Karpas-422 (cell line): ENCODE measurements around the gene IFRD2. TPM values are rescaled to one million over a fixed set of nuclear protein-coding genes. Genes with fewer than 3 reads are reported as not detected.
"Not testable (repeated sequence)": the region's sequence is repeated elsewhere in the genome, so short reads cannot be mapped to it uniquely, and the experiment has no call there.

Experiments used
- DNase-seq: peaks from one replicate; pipeline ENCODE4 v3.0.0-alpha.2; 2015
- H2AFZ ChIP-seq: fragments of 200-600 bp; sonication (generic); 2 replicates; pipeline ENCODE4 v1.6.1; 2014; ENCODE audit warnings: antibody characterized with exemption, low read length, mixed read lengths
- H3K27ac ChIP-seq: fragments of 200-600 bp; sonication (generic); 2 replicates; pipeline ENCODE4 v1.5.1; 2014; ENCODE audit warnings: mild to moderate bottlenecking, low read length, moderate library complexity
- H3K27me3 ChIP-seq: fragments of 200-600 bp; sonication (generic); 2 replicates; pipeline ENCODE4 v1.6.1; 2014; ENCODE audit warnings: low read length, mixed read lengths
- H3K36me3 ChIP-seq: fragments of 200-600 bp; sonication (generic); 2 replicates; pipeline ENCODE4 v1.6.1; 2014; ENCODE audit warnings: low read length, mixed read lengths; ENCODE audit not compliant: insufficient read depth
- H3K4me1 ChIP-seq: fragments of 200-600 bp; sonication (generic); 2 replicates; pipeline ENCODE4 v1.6.1; 2014; ENCODE audit warnings: mild to moderate bottlenecking, low read length, mixed read lengths
- H3K4me2 ChIP-seq: fragments of 200-600 bp; sonication (generic); 2 replicates; pipeline ENCODE4 v1.6.1; 2014; ENCODE audit warnings: low read length, low read depth, mild to moderate bottlenecking; ENCODE audit not compliant: poor library complexity, severe bottlenecking
- H3K4me3 ChIP-seq: fragments of 200-600 bp; sonication (generic); 2 replicates; pipeline ENCODE4 v1.5.1; 2014; ENCODE audit warnings: mild to moderate bottlenecking, antibody characterized with exemption, low read length, mixed read lengths
- H3K79me2 ChIP-seq: fragments of 200-600 bp; sonication (generic); 2 replicates; pipeline ENCODE4 v1.6.1; 2014; ENCODE audit warnings: mild to moderate bottlenecking, low read length, mixed read lengths
- H3K9ac ChIP-seq: fragments of 200-600 bp; sonication (generic); 2 replicates; pipeline ENCODE4 v1.6.0; 2014; ENCODE audit warnings: low read length
- H3K9me2 ChIP-seq: fragments of 200-600 bp; sonication (generic), shearing (Covaris generic); replicated peaks from 2 replicates; pipeline ENCODE4 v1.6.0; 2014; ENCODE audit warnings: mild to moderate bottlenecking, low read length, moderate library complexity; ENCODE audit not compliant: insufficient read depth
- H3K9me3 ChIP-seq: fragments of 300-700, 200-600 bp; sonication (generic); 2 replicates; pipeline ENCODE4 v1.6.1; 2014; ENCODE audit warnings: low read length, mixed read lengths
- H4K20me1 ChIP-seq: fragments of 200-600 bp; sonication (generic); 2 replicates; pipeline ENCODE4 v1.6.1; 2014; ENCODE audit warnings: mild to moderate bottlenecking, antibody characterized with exemption, low read length, low read depth; ENCODE audit not compliant: insufficient read depth
- total RNA-seq: library from RNA; depleted of rRNA; stranded (reverse); fragments of >200 nt; shearing (Covaris generic); gene quantifications from 2 replicates; pipeline ENCODE4 v1.2.3, GENCODE V29; 2014; ENCODE audit warnings: low replicate concordance

The IFRD2 gene
- total RNA-seq, 1 experiment from 2014 or later: 75.2 TPM

DNA sequence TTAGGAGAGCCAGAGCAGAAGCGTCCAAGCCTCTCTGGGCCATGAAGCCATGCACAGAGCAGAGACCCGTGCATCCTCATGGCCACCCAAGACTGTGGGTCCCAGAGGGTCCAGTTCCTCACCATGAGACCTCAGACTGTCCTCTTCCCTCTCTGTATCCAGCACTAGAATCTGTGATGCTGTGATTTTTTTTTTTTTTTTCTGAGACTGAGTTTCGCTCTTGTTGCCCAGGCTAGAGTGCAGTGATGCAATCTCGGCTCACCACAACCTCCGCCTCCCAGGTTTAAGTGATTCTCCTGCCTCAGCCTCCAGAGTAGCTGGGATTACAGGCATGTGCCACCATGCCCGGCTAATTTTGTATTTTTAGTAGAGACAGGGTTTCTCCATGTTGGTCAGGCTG is 47.4 kb downstream of the IFRD2 start:
- not testable (repeated sequence) for H3K9me3 ChIP-seq, DNase-seq, H3K4me2 ChIP-seq, H3K4me3 ChIP-seq, H3K27me3 ChIP-seq, H3K36me3 ChIP-seq, H3K9me2 ChIP-seq, H2AFZ ChIP-seq
- Histone ChIP-seq H4K20me1 (peaks cover 54% of the 10 kb centered on the region; the same call in 1 of the 2 replicates), H3K9ac (peak overlapping the region; percentile 11; the same call in 1 of the 2 replicates), H3K4me1 (peaks cover 84% of the 10 kb centered on the region), H3K27ac (peak overlapping the region; percentile 54), H3K79me2 (peaks cover 89% of the 10 kb centered on the region)

DNA sequence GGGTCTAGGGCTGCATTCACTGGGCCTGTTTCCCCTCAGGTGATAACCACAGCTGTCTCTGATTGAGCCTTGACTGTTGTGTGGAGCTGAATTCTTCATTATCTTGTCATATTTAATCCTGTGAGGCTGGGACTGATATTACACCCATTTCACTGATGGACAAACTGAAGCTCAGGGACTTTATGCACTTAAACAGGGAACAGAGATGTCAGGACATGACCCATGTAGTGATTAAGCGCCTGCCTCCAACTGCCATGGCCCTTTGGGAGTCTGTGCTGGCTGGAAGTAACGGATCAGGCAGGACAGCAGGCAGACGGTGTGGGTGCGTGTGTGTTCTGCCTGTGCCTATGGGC is 48.7 kb downstream of the IFRD2 start:
- DNase-seq: no peak
- Histone ChIP-seq H3K4me3 (no peak overlapping the region), H2AFZ (no peak overlapping the region), H3K9me2 (no peaks in the 10 kb centered on the region), H4K20me1 (peaks cover 55% of the 10 kb centered on the region), H3K27me3 (no peaks in the 10 kb centered on the region), H3K79me2 (peaks cover 89% of the 10 kb centered on the region), H3K4me2 (peak overlapping the region; percentile 63), H3K9ac (peak overlapping the region; percentile 60), H3K36me3 (peaks cover 10% of the 10 kb centered on the region; the same call in 1 of the 2 replicates), H3K27ac (peak overlapping the region; percentile 93), H3K4me1 (peaks cover 91% of the 10 kb centered on the region), H3K9me3 (no peaks in the 10 kb centered on the region)

DNA sequence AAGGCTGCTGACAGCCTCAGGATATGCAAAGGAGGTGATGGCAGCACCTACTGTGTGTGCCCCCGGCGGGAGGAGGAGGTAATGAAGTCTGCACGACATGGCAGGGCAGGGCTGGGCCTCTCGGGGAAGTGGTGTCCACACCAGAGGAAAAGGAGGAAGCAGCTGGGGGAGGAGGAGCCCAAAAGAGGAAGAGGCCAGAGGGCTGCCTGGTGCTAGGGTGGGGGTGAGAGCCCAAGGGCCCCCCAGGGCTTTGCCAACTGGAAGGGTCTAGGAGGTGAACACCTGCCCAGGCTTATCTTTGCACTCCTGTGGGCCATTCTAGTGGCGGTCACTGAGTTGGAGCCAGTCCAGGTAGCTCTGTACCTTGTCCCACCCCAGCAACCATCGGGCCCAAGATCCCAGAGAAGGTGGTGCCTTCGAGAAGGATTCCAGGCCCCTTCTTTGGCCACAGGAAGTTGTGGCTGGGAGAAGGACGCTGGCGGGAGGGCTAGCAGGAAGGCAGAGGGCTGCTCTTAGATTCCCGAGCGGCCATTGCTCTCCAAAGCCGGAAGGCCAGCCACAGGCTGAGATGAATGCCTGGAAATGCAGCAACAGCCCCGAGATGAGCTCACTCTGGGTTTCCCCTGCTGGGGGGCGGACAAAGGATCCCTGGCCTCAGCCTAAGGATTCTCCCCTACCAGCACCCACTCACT is 49.2 kb downstream of the IFRD2 start:
- Histone ChIP-seq H3K79me2 (peaks cover 89% of the 10 kb centered on the region), H4K20me1 (peaks cover 54% of the 10 kb centered on the region), H3K27me3 (no peaks in the 10 kb centered on the region), H3K9ac (peak overlapping the region; percentile 60), H3K36me3 (peaks cover 10% of the 10 kb centered on the region; the same call in 1 of the 2 replicates), H3K4me1 (peaks cover 91% of the 10 kb centered on the region), H3K4me3 (peak overlapping the region; percentile 40; the same call in 1 of the 2 replicates), H2AFZ (no peak overlapping the region), H3K9me2 (no peaks in the 10 kb centered on the region), H3K27ac (peak overlapping the region; percentile 93), H3K9me3 (no peaks in the 10 kb centered on the region), H3K4me2 (peak overlapping the region; percentile 63)
- peak; percentile 90 for DNase-seq

DNA sequence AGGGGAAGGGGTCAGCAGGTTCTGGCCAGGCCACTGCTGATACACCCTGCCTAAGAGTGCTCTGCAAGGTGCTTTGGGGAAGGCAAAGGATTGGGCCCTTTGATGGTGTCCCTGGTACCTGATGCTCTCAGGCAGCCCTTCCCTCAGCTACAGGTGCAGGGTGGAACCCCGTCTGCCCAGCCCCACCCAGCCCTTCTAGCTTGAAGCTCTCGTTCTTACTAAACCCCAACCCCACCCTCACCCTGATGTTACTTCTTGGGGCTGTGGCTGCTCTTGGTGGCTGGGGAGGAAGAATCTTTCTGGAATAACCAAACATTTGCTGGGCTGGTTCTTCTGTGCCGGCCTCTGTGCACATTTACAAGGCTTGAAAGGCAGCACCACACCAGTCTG is 49.9 kb downstream of the IFRD2 start:
- H3K27ac ChIP-seq: peak overlapping the region; percentile 93
- peaks cover 85% of the 10 kb centered on the region for H3K4me1 ChIP-seq
- H3K27me3 ChIP-seq: no peaks in the 10 kb centered on the region
- H3K4me3 ChIP-seq: peak overlapping the region; percentile 40; the same call in 1 of the 2 replicates
- peaks cover 89% of the 10 kb centered on the region for H3K79me2 ChIP-seq
- peak overlapping the region; percentile 63 for H3K4me2 ChIP-seq
- no peaks in the 10 kb centered on the region for H3K9me2 ChIP-seq
- H2AFZ ChIP-seq: no peak overlapping the region
- H3K9ac ChIP-seq: peak overlapping the region; percentile 60
- H4K20me1 ChIP-seq: peaks cover 48% of the 10 kb centered on the region
- DNase-seq: no peak
- H3K9me3 ChIP-seq: no peaks in the 10 kb centered on the region
- peaks cover 10% of the 10 kb centered on the region; the same call in 1 of the 2 replicates for H3K36me3 ChIP-seq

DNA sequence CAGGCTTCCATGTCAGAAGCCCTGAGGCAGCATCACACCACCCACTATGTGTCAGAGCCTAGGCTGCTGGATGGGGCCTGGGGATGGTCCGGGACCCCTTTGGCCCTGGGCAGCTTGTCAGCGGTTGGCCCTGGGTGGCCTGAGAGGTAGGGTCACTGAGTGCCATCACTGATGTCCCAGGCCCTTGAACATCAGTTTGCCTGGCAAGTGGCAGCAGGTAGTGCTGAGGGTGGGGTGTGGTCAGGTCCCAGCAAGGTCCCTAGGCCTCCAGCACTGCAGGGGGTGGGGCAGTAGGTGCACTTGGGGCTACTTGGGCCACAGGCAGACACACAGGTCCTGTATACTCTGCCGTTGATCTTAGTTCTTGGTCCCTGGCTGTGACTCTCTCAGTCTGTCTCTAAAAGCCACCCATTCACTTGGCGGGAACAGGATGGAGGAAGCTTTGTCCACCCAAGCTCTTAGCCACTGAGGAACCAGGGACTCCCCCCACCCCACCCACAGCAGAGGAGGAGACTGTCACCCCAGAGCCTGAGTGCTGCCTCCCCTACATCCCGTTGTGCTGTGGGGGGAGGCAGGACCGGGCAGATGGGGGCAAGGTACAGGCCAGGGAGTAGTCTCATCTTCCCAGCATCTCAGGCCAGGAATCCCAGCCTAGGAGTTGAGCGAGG is 50.4 kb downstream of the IFRD2 start:
- H3K9ac ChIP-seq: peak overlapping the region; percentile 60
- H3K79me2 ChIP-seq: peaks cover 89% of the 10 kb centered on the region
- peaks cover 79% of the 10 kb centered on the region for H3K4me1 ChIP-seq
- H3K4me3 ChIP-seq: peak overlapping the region; percentile 40; the same call in 1 of the 2 replicates
- H4K20me1 ChIP-seq: peaks cover 43% of the 10 kb centered on the region
- DNase-seq: no peak
- H3K27me3 ChIP-seq: no peaks in the 10 kb centered on the region
- H3K9me3 ChIP-seq: no peaks in the 10 kb centered on the region
- H3K4me2 ChIP-seq: peak overlapping the region; percentile 63
- no peaks in the 10 kb centered on the region for H3K9me2 ChIP-seq
- H2AFZ ChIP-seq: no peak overlapping the region
- H3K36me3 ChIP-seq: peaks cover 10% of the 10 kb centered on the region; the same call in 1 of the 2 replicates
- H3K27ac ChIP-seq: peak overlapping the region; percentile 93

DNA sequence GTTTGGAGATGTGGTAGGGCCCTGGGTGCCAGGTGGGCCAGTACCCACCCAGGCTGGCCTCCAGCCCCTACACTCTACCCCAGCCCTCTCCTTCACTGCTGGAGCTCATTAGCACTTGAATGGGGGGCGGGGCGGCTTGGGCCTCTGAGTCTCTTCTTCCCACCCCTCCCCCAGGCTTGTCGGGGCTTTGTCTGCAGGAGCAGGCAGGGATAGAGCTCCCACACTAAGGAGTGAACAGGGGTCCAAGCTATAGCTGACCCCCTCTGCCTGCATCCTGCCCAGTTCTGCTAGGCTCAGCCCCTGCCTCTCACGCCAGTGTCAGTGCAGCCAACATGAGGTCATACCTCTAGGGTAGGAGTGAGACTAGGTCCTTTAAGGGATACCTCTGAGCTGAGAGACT is 51.1 kb downstream of the IFRD2 start:
- Histone ChIP-seq H3K9me3 (no peaks in the 10 kb centered on the region), H4K20me1 (peaks cover 43% of the 10 kb centered on the region), H3K27ac (peak overlapping the region; percentile 93), H3K79me2 (peaks cover 89% of the 10 kb centered on the region), H3K9me2 (no peaks in the 10 kb centered on the region), H2AFZ (no peak overlapping the region), H3K4me1 (peaks cover 73% of the 10 kb centered on the region), H3K9ac (peak overlapping the region; percentile 60), H3K4me2 (peak overlapping the region; percentile 63), H3K27me3 (no peaks in the 10 kb centered on the region), H3K36me3 (peaks cover 10% of the 10 kb centered on the region; the same call in 1 of the 2 replicates), H3K4me3 (peak overlapping the region; percentile 40; the same call in 1 of the 2 replicates)
- no peak for DNase-seq

DNA sequence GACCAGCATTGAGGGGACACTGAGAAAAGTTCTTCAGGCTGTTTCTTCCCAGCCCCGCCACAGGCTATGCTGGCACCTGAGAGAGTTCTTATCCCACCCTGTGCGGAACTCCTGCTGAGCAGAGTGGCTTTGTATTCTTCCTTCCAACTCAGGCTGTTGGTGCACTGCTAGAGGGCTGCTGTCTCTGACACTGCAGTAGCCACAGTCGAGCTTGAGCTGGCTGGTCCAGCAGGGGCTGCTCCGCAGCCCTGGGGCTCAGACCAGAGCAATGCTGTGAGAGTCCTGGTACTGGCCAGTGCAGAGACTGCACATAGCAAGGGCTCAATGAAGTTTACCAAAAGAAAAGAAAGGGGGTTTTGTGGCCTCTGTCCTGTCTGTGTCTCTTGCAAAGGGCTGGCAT is 52.6 kb downstream of the IFRD2 start:
- Histone ChIP-seq H3K27ac (peak overlapping the region; percentile 90), H3K79me2 (peaks cover 78% of the 10 kb centered on the region), H3K4me2 (peak overlapping the region; percentile 89), H3K9me2 (no peaks in the 10 kb centered on the region), H2AFZ (no peak overlapping the region), H3K4me1 (peaks cover 71% of the 10 kb centered on the region), H3K9me3 (no peaks in the 10 kb centered on the region), H3K9ac (peak overlapping the region; percentile 95), H3K27me3 (no peaks in the 10 kb centered on the region), H4K20me1 (peaks cover 43% of the 10 kb centered on the region), H3K36me3 (peaks cover 10% of the 10 kb centered on the region; the same call in 1 of the 2 replicates), H3K4me3 (no peak overlapping the region)
- no peak for DNase-seq

DNA sequence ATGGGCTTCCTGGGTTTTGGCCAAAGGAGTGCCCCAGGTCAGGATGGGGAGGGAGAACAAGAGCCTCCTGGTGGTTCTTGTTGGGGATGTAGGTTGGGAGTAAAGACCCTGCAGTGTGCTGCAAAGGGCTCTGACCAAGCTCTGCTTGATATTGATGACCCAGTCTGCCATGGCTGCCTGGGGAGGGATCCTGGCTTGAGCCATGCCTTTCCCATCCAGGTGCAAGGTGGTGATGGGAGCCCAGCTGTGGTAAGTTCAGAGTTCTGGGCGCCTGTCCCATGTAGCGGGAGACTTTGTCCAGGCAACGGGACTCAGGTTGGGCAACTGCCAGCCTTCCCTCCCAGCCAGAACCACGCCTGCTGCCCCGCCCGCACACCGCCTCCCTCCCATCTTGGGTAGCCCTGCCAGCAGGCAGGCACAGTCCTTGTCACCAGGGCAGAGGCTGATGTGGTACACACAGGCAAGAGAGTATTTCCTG is 53.6 kb downstream of the IFRD2 start:
- peaks cover 67% of the 10 kb centered on the region for H3K4me1 ChIP-seq
- H2AFZ ChIP-seq: no peak overlapping the region
- H3K4me2 ChIP-seq: peak overlapping the region; percentile 89
- peak overlapping the region; percentile 95 for H3K9ac ChIP-seq
- H3K27me3 ChIP-seq: no peaks in the 10 kb centered on the region
- H3K9me3 ChIP-seq: no peaks in the 10 kb centered on the region
- DNase-seq: no peak
- H3K27ac ChIP-seq: peak overlapping the region; percentile 90
- H3K9me2 ChIP-seq: no peaks in the 10 kb centered on the region
- peaks cover 71% of the 10 kb centered on the region for H3K79me2 ChIP-seq
- H3K36me3 ChIP-seq: peaks cover 10% of the 10 kb centered on the region; the same call in 1 of the 2 replicates
- peaks cover 43% of the 10 kb centered on the region for H4K20me1 ChIP-seq
- H3K4me3 ChIP-seq: peak overlapping the region; percentile 95
